Neural cell (in vitro differentiated cells): ENCODE data around the gene CDNF. TPM values are rescaled to one million over a fixed set of nuclear protein-coding genes. Genes with fewer than 3 reads are reported as not detected.

Source experiments
- H2AFZ ChIP-seq: fragments of 200-600, 300-800 bp; sonication (generic), shearing (Covaris generic); 2 replicates; pipeline ENCODE4 v1.6.0; 2014; ENCODE audit warnings: low read depth, mild to moderate bottlenecking, antibody characterized with exemption, low read length, moderate library complexity
- H3F3A ChIP-seq: fragments of 200-600 bp; shearing (Covaris generic); 2 replicates; pipeline ENCODE4 v1.6.1; 2016; ENCODE audit warnings: mild to moderate bottlenecking, moderate library complexity, mixed read lengths, antibody characterized with exemption, low read length; ENCODE audit not compliant: insufficient read depth, poor library complexity, severe bottlenecking
- H3K27ac ChIP-seq: fragments of 200-600, 300-800 bp; sonication (generic), shearing (Covaris generic); 2 replicates; pipeline ENCODE4 v1.5.1; 2014; ENCODE audit warnings: mild to moderate bottlenecking, low read length, moderate library complexity
- H3K27me3 ChIP-seq: fragments of 300-800, 200-600 bp; sonication (generic), shearing (Covaris generic); 2 replicates; pipeline ENCODE4 v1.6.0; 2014; ENCODE audit warnings: mild to moderate bottlenecking, low read depth, low read length, moderate library complexity; ENCODE audit not compliant: insufficient read depth
- H3K36me3 ChIP-seq: fragments of 300-800, 200-600 bp; sonication (generic), shearing (Covaris generic); 2 replicates; pipeline ENCODE4 v1.5.1; 2014; ENCODE audit warnings: mild to moderate bottlenecking, antibody characterized with exemption, low read length, moderate library complexity; ENCODE audit not compliant: insufficient read depth
- H3K4me2 ChIP-seq: fragments of 300-800, 200-600 bp; sonication (generic), shearing (Covaris generic); 2 replicates; pipeline ENCODE4 v1.6.0; 2014; ENCODE audit warnings: mild to moderate bottlenecking, low read length
- H3K4me3 ChIP-seq: fragments of 300-800, 200-600 bp; sonication (generic), shearing (Covaris generic); 2 replicates; pipeline ENCODE4 v1.5.1; 2014; ENCODE audit warnings: mild to moderate bottlenecking, low read length, moderate library complexity
- H3K79me2 ChIP-seq: fragments of 200-600 bp; shearing (Covaris generic); replicated peaks from 2 replicates; pipeline ENCODE4 v1.6.0; 2014; ENCODE audit warnings: mild to moderate bottlenecking, low read length, moderate library complexity; ENCODE audit not compliant: insufficient read depth
- H3K9ac ChIP-seq: fragments of 300-800, 200-600 bp; sonication (generic), shearing (Covaris generic); 2 replicates; pipeline ENCODE4 v1.6.1; 2016; ENCODE audit warnings: mild to moderate bottlenecking, low read length, mixed read lengths
- H3K9me2 ChIP-seq: fragments of 200-600 bp; shearing (Covaris generic); 2 replicates; pipeline ENCODE4 v1.6.1; 2016; ENCODE audit warnings: mild to moderate bottlenecking, low read length, mixed read lengths; ENCODE audit not compliant: insufficient read depth
- H3K9me3 ChIP-seq: fragments of 200-600, 300-800 bp; sonication (generic), shearing (Covaris generic); 2 replicates; pipeline ENCODE4 v1.6.1; 2016; ENCODE audit warnings: mild to moderate bottlenecking, mixed run types, low read length, moderate library complexity, mixed read lengths
- H4K20me1 ChIP-seq: fragments of 200-600 bp; shearing (Covaris generic); 2 replicates; pipeline ENCODE4 v1.6.1; 2016; ENCODE audit warnings: mild to moderate bottlenecking, mixed run types; ENCODE audit not compliant: insufficient read depth
- CTCF ChIP-seq: fragments of 450-650 bp; IDR thresholded peaks from 2 replicates; pipeline ENCODE4 v1.5.1; 2014; ENCODE audit warnings: antibody characterized with exemption, mild to moderate bottlenecking, moderate library complexity; ENCODE audit not compliant: poor library complexity, severe bottlenecking
- EP300 ChIP-seq: fragments of 450-650 bp; conservative IDR thresholded peaks from 2 replicates; pipeline ENCODE4 v1.6.1; 2014; ENCODE audit warnings: antibody characterized with exemption, mild to moderate bottlenecking, moderate library complexity; ENCODE audit not compliant: poor library complexity, severe bottlenecking
- EZH2 ChIP-seq: fragments of 200-600, 300-800 bp; shearing (Covaris generic), sonication (generic); IDR thresholded peaks from 2 replicates; pipeline ENCODE4 v1.6.1; 2014; ENCODE audit warnings: antibody characterized with exemption, low read length, borderline replicate concordance, mild to moderate bottlenecking; ENCODE audit not compliant: insufficient read depth, poor library complexity, severe bottlenecking
- MXI1 ChIP-seq: fragments of 450-650 bp; conservative IDR thresholded peaks from 2 replicates; pipeline ENCODE4 v1.6.1; 2014; ENCODE audit warnings: antibody characterized with exemption, mild to moderate bottlenecking; ENCODE audit not compliant: poor library complexity, severe bottlenecking
- POLR2AphosphoS5 ChIP-seq: IDR thresholded peaks from 2 replicates; pipeline ENCODE4 v1.6.1; 2012
- RAD21 ChIP-seq: fragments of 450-650 bp; conservative IDR thresholded peaks from 2 replicates; pipeline ENCODE4 v1.6.1; 2014; ENCODE audit warnings: antibody characterized with exemption, mild to moderate bottlenecking, moderate library complexity
- REST ChIP-seq: IDR thresholded peaks from 2 replicates; pipeline ENCODE4 v1.6.1; 2012; ENCODE audit warnings: borderline replicate concordance
- SMC3 ChIP-seq: fragments of 450-650 bp; conservative IDR thresholded peaks from 2 replicates; pipeline ENCODE4 v1.6.1; 2014; ENCODE audit warnings: antibody characterized with exemption, mild to moderate bottlenecking, moderate library complexity; ENCODE audit not compliant: poor library complexity
- TAF1 ChIP-seq: IDR thresholded peaks from 2 replicates; pipeline ENCODE4 v1.6.1; 2012; ENCODE audit warnings: low read depth
- polyA minus RNA-seq: library from RNA; depleted of rRNA, polyadenylated mRNA; stranded (reverse); fragments of >200 nt; gene quantifications from 2 replicates; pipeline ENCODE4 v1.2.3, GENCODE V29; 2014
- polyA plus RNA-seq: library from polyadenylated mRNA; depleted of rRNA; stranded (reverse); fragments of >200 nt; gene quantifications from 2 replicates; pipeline ENCODE4 v1.2.3, GENCODE V29; 2014

CDNF gene
- polyA plus RNA-seq (1.5 TPM in 1 of 2 replicates, not detected in the other), polyA minus RNA-seq (0.93 and 1.5 TPM in 2 replicates)

GRCh38 chr10:14837757-14838581, at the start of gene CDNF, which contains the start of the genes HSPA14 and MSANTD7:
Gene CDNF, minus strand, starts transcription at chr10:14838037. Its CDS starts 91 bp downstream, at chr10:14837946.
Gene HSPA14, plus strand, starts transcription at chr10:14838306. Its CDS starts 97 bp downstream, at chr10:14838403.
Gene MSANTD7, plus strand, starts transcription at chr10:14838306. Its CDS starts 3,979 bp downstream, at chr10:14842285.
- Histone ChIP-seq H3K9me3 (no peaks in the 10 kb centered on the region), H3K9ac (peak within 1 kb of the TSS; percentile 94), H2AFZ (peak within 1 kb of the TSS; percentile 65), H3K4me3 (peak within 1 kb of the TSS; percentile 96), H3K79me2 (peaks cover 17% of the 10 kb centered on the region), H3F3A (peaks cover 7% of the 10 kb centered on the region), H3K4me2 (peak within 1 kb of the TSS; percentile 76), H3K9me2 (no peaks in the 10 kb centered on the region), H3K36me3 (peaks cover 8% of the 10 kb centered on the region), H3K27me3 (no peaks in the 10 kb centered on the region), H4K20me1 (no peaks in the 10 kb centered on the region), H3K27ac (peak within 1 kb of the TSS; percentile 98)
- TF ChIP-seq CTCF (peak; percentile 29), REST (peak; percentile 53), RAD21 (peak; percentile 69), EZH2 (no peak), MXI1 (peak; percentile 80), EP300 (peak; percentile 82), POLR2AphosphoS5 (peak; percentile 95), SMC3 (peak; percentile 72), TAF1 (no peak)

- Histone ChIP-seq H3K36me3 (no peaks in the 10 kb centered on the region), H3K9me3 (no peaks in the 10 kb centered on the region), H3K9me2 (no peaks in the 10 kb centered on the region), H3F3A (no peaks in the 10 kb centered on the region), H3K9ac (no peak overlapping the region), H3K27ac (no peak overlapping the region), H3K79me2 (peaks cover 91% of the 10 kb centered on the region), H4K20me1 (no peaks in the 10 kb centered on the region), H2AFZ (no peak overlapping the region), H3K4me3 (no peak overlapping the region), H3K4me2 (no peak overlapping the region), H3K27me3 (no peaks in the 10 kb centered on the region)
- TF ChIP-seq RAD21 (no peak), CTCF (no peak), MXI1 (no peak), EZH2 (no peak), POLR2AphosphoS5 (no peak), EP300 (no peak)
Observed at GRCh38 chr10:14884082-14884481, 46.2 kb upstream of the CDNF start.
